ENCODE data around the gene MPP1. TPM values are rescaled to one million over a fixed set of nuclear protein-coding genes. Genes with fewer than 3 reads are reported as not detected.

The MPP1 gene
- total and polyA plus RNA-seq, 8 donors: 15.8 to 80.3 (median 24.5) TPM

DNA sequence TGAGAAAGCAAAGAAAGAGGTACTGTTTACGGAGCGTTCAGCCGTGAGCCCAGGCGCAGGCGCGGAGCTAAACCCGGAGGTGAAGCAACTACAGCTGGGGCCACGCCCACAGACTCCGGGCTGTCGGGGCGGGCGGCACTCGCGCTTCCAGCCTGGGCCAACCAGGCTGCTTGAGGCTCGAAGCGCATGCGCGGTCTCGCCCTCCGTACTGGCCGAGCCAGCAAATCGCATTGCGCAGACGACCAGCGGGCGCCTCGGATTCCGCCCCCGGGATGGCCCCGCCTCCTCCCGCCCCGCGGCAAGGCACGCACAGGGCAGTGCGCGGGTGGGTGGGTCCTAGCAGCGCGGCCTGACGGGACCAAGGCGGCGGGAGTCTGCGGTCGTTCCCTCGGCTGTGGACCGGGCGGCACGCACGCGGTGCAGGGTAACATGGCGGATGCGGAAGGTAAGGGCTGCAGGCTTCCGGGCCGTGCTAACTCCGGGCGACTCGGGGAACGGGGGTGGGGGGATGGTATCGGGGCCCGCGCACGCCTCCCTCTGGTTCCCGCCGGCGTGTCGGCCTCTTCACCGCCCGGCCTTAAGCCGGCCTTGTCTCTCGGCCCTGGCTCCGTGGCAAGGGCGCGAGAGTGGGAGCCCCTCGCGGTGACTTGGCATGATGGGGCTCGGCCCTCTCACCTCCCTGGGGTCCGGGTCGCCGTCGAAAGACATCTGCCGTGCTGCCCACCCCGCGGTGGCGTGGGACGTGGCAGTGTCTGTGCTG lies 42.6 kb downstream of the MPP1 start, which contains the start of gene DKC1:
DKC1 (plus strand) TSS at position 328 of the 760 bp plus-strand sequence; CDS start at position 430, 102 bp downstream.
- Histone ChIP-seq H3K27me3 (no peaks in the 10 kb centered on the region), H3K4me1 (no peaks in the 10 kb centered on the region), H3K9me3 (no peaks in the 10 kb centered on the region), H3K36me3 (peaks cover 0 to 12% (median 0%) of the 10 kb centered on the region in 3 donors), H3K4me3 (peak within 1 kb of the TSS; percentile 48 to 65 (median 56)), H3K27ac (peak within 1 kb of the TSS; percentile 43 to 67 (median 62))
- peak; percentile 95 to 96 (median 96) for ATAC-seq
- peak; percentile 95 to 99 (median 97) for DNase-seq
- TF ChIP-seq, protein P1, sequence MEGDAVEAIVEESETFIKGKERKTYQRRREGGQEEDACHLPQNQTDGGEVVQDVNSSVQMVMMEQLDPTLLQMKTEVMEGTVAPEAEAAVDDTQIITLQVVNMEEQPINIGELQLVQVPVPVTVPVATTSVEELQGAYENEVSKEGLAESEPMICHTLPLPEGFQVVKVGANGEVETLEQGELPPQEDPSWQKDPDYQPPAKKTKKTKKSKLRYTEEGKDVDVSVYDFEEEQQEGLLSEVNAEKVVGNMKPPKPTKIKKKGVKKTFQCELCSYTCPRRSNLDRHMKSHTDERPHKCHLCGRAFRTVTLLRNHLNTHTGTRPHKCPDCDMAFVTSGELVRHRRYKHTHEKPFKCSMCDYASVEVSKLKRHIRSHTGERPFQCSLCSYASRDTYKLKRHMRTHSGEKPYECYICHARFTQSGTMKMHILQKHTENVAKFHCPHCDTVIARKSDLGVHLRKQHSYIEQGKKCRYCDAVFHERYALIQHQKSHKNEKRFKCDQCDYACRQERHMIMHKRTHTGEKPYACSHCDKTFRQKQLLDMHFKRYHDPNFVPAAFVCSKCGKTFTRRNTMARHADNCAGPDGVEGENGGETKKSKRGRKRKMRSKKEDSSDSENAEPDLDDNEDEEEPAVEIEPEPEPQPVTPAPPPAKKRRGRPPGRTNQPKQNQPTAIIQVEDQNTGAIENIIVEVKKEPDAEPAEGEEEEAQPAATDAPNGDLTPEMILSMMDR (IDR thresholded peaks at IDR 0.05): no peak
- WGBS, 2 donors: 1 to 33% methylated on average over 83 to 84 of the region's 84 CpGs
- intact Hi-C loops (cut with DNase I): no loop called here
- FAIRE-seq: no peak

DNA sequence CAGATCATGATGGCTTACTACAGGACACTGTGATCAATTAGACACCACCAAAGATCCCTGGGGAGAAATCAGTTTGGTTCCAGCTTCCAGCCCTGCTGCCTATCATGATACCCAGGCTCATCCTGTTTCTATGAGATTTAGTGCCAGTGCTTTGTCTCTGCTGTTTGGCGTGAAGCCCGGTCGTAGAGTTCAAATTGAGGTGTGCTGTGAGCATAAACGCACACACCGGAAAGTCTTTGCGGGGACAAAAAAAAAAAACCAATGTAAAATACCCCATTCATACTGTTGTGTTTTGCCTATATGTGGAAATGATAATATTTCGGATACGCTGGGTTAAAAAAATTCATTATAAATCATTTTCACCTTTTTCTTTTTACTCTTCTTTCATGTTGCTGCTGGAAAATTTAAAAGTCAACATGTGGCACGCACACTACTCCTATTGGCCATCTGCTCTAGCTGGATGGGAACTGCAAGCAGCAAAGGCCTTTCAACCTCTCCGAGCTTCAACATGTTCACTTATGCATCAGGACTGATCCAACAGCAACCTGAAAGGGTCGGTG lies 43.2 kb downstream of the MPP1 start:
- H3K27ac ChIP-seq: peak overlapping the region in 3 of 4 donors; percentile 48 to 67 (median 61)
- TF ChIP-seq, protein P1 (IDR thresholded peaks at IDR 0.05): no peak
- WGBS, 2 donors: 3 to 43% methylated on average over 11 of the region's 11 CpGs
- H3K36me3 ChIP-seq: peaks cover 0 to 8% (median 0%) of the 10 kb centered on the region in 3 donors
- peak overlapping the region in 3 of 4 donors; percentile 7 to 60 (median 51) for H3K4me3 ChIP-seq
- intact Hi-C loops (cut with DNase I): no loop called here
- ATAC-seq (no peak), FAIRE-seq (peak; percentile 72), DNase-seq (no peak)
- H3K27me3 ChIP-seq: no peaks in the 10 kb centered on the region
- no peaks in the 10 kb centered on the region for H3K9me3 ChIP-seq
- no peaks in the 10 kb centered on the region for H3K4me1 ChIP-seq

DNA sequence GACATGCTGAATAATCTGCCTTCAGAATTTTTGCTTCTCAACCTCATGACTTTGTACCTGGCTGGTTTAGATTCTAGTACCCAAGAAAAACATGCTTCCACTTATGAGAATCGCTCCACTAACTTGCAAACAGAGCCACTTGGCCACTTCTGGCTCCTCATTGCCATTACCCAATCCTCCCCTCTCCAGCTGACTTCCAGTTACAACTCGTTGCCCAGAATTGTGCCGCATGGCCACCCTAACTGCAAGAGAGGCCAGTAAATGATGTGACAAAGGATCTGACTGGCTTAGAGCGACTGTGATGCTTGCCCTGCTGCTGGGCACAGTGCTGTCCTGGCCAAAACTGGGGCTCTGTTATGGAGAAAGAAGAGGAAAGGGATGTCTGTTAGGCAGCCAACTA lies 46.6 kb downstream of the MPP1 start:
- intact Hi-C loops (cut with DNase I): no loop called here
- DNase-seq (no peak), ATAC-seq (no peak)

DNA sequence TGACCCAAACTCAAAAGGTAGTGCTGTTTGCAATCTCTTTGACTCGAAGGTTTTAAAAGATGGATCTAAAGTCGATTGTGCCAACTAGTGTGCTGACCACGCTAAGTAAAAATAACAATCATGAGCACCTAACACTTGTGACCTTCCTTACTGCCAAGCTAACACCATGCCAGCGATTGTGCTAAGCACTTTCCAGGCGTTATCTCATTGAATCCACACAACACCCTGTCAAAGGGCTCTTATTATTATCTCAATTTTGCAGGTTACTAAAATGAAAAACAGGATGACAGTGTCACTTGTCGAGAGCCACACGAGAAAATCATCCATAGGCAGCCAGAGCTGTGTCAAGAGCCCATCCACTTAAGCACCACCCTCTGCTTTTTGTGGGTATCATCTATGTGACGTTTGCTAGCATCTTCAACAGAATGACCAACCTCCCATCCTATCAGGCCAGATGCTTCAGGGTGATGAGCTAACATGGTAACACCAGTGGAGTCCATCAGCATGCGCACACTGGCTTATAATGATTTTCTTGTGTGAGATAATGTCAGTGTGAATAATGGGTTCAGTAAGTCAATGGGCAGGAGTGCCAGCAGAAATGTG lies 53.5 kb downstream of the MPP1 start:
- H3K27me3 ChIP-seq: peaks cover 0 to 7% (median 2%) of the 10 kb centered on the region in 4 donors
- TF ChIP-seq, protein P1 (IDR thresholded peaks at IDR 0.05): no peak
- FAIRE-seq: no peak
- WGBS, 2 donors: 24 to 38% methylated on average over 9 of the region's 9 CpGs
- peak overlapping the region in 1 of 4 donors; percentile 46 for H3K4me3 ChIP-seq
- no peaks in the 10 kb centered on the region for H3K4me1 ChIP-seq
- peak in 2 of 4 donors; percentile 46 to 56 for ATAC-seq
- H3K9me3 ChIP-seq: no peaks in the 10 kb centered on the region
- H3K27ac ChIP-seq: no peak overlapping the region
- no peak for DNase-seq
- intact Hi-C loops (cut with DNase I): no loop called here
- H3K36me3 ChIP-seq: no peaks in the 10 kb centered on the region

More for the DNA sequence above, 46.6 kb downstream of the MPP1 start:
- H3K4me3 ChIP-seq: no peak overlapping the region
- no peaks in the 10 kb centered on the region for H3K9me3 ChIP-seq
- 66 to 80% methylated on average over 4 of the region's 4 CpGs for WGBS, 2 donors
- TF ChIP-seq, protein P1 (IDR thresholded peaks at IDR 0.05): no peak
- no peaks in the 10 kb centered on the region for H3K27me3 ChIP-seq
- H3K27ac ChIP-seq: no peak overlapping the region
- no peak for FAIRE-seq
- no peaks in the 10 kb centered on the region for H3K4me1 ChIP-seq
- no peaks in the 10 kb centered on the region for H3K36me3 ChIP-seq

All from pancreas (tissue), 10 donors.